HCT116 (cell line): ENCODE measurements around the gene RASAL2. TPM values are rescaled to one million over a fixed set of nuclear protein-coding genes. Genes with fewer than 3 reads are reported as not detected.

ENCODE experiments used
- ATAC-seq: fragments of 200-7000 bp; cut with Tn5 transposase; 2 replicates; pipeline ENCODE4 v1.9.1; 2020; ENCODE audit warnings: mild to moderate bottlenecking, moderate library complexity
- BruUV-seq: library from RNA; stranded (reverse); fragments of 400-500 nt; replicated peaks from 2 replicates; lab custom pipeline; 2021; lab: Mats Ljungman, UMichigan
- CTCF ChIA-PET: fragments of 300-600 bp; sonication (Branson Sonifier 250); formaldehyde crosslinking; loops from one replicate; lab custom pipeline; 2021; ENCODE audit warnings: antibody characterized with exemption; lab: Charles Lee
- POLR2A ChIA-PET: fragments of 300-600, 350-600 bp; sonication (Branson Sonifier 250); formaldehyde crosslinking; loops from one replicate; lab custom pipeline; 2021; ENCODE audit warnings: antibody characterized with exemption; lab: Charles Lee
- RAD21 ChIA-PET, 2 experiments: fragments of 300-600 bp; sonication (Branson Sonifier 250); formaldehyde crosslinking; loops; one replicate each; lab custom pipeline; 2023; ENCODE audit warnings: low total read pairs in 2 of 2; ENCODE audit not compliant: uncharacterized antibody in 2 of 2, unreplicated experiment in 2 of 2, low non-redundant PET in 1 of 2; lab: Charles Lee
- DNase-seq: peaks from one replicate; pipeline ENCODE4 v3.0.0-alpha.2; 2010; ENCODE audit warnings: low read depth, low spot score
- H2AFZ ChIP-seq: fragments of 200-600 bp; shearing (Covaris generic), sonication (generic); 2 replicates; pipeline ENCODE4 v1.6.1; 2017; ENCODE audit warnings: low read depth, mixed run types, mixed read lengths, antibody characterized with exemption, low read length; ENCODE audit not compliant: poor library complexity, severe bottlenecking
- H3K27ac ChIP-seq: 2 replicates; pipeline ENCODE4 v1.5.1; 2012; ENCODE audit warnings: low read depth, low read length
- H3K27me3 ChIP-seq: fragments of 200-600 bp; sonication (generic); 2 replicates; pipeline ENCODE4 v1.6.1; 2016; ENCODE audit warnings: mixed run types, low read length, mixed read lengths; ENCODE audit not compliant: insufficient read depth
- H3K36me3 ChIP-seq, 2 experiments: fragments of 200-500 bp in 1 of 2; fragments of 200-600 bp in 1 of 2; sonication (Bioruptor generic) in 1 of 2; sonication (generic) in 1 of 2; 2 replicates each; pipeline versions ENCODE4 v1.5.1 to v1.6.1; 2014 to 2016; ENCODE audit warnings: low read length in 2 of 2, inconsistent platforms in 1 of 2, mixed read lengths in 1 of 2, mixed run types in 1 of 2; ENCODE audit not compliant: insufficient read depth in 2 of 2, control insufficient read depth in 1 of 2
- H3K4me1 ChIP-seq, 2 experiments: fragments of 200-600 bp in 1 of 2; sonication (generic) in 1 of 2; 2 replicates each; pipeline versions ENCODE4 v1.5.1 to v1.6.1; 2012 to 2017; ENCODE audit warnings: low read length in 2 of 2, inconsistent platforms in 1 of 2, mild to moderate bottlenecking in 1 of 2, mixed read lengths in 1 of 2, mixed run types in 1 of 2, moderate library complexity in 1 of 2; ENCODE audit not compliant: insufficient read depth in 2 of 2, control insufficient read depth in 1 of 2
- H3K4me2 ChIP-seq: fragments of 200-600 bp; sonication (generic); 2 replicates; pipeline ENCODE4 v1.6.1; 2017; ENCODE audit warnings: mixed run types, low read length, mixed read lengths
- H3K4me3 ChIP-seq, 2 experiments: fragments of 200-600 bp in 1 of 2; sonication (generic) in 1 of 2; replicated peaks in 1 of 2; 2 replicates each; pipeline ENCODE4 v1.5.1; 2011 to 2016; ENCODE audit warnings: low read length in 2 of 2, control low read depth in 1 of 2, low read depth in 1 of 2, mild to moderate bottlenecking in 1 of 2, mixed read lengths in 1 of 2, mixed run types in 1 of 2
- H3K79me2 ChIP-seq: fragments of 200-600 bp; sonication (generic); 2 replicates; pipeline ENCODE4 v1.6.1; 2017; ENCODE audit warnings: mild to moderate bottlenecking, mixed run types, low read length, moderate library complexity, mixed read lengths; ENCODE audit not compliant: insufficient read depth
- H3K9ac ChIP-seq: fragments of 200-600 bp; sonication (generic); 2 replicates; pipeline ENCODE4 v1.6.1; 2016; ENCODE audit warnings: low read length, mixed read lengths
- H3K9me2 ChIP-seq: fragments of 200-600 bp; sonication (generic), shearing (Covaris generic); 2 replicates; pipeline ENCODE4 v1.6.1; 2017; ENCODE audit warnings: mixed run types, mild to moderate bottlenecking, moderate library complexity; ENCODE audit not compliant: insufficient read depth
- H3K9me3 ChIP-seq, 2 experiments: fragments of 200-500 bp in 1 of 2; fragments of 200-600 bp in 1 of 2; sonication (Bioruptor generic) in 1 of 2; sonication (generic) in 1 of 2; 2 replicates each; pipeline ENCODE4 v1.6.1; 2014 to 2017; ENCODE audit warnings: low read length in 2 of 2, mixed read lengths in 2 of 2, inconsistent platforms in 1 of 2, low read depth in 1 of 2, mild to moderate bottlenecking in 1 of 2, mixed run types in 1 of 2, moderate library complexity in 1 of 2; ENCODE audit not compliant: control insufficient read depth in 1 of 2, insufficient read depth in 1 of 2
- H4K20me1 ChIP-seq: fragments of 200-600 bp; sonication (generic), shearing (Covaris generic); 2 replicates; pipeline ENCODE4 v1.6.1; 2017; ENCODE audit warnings: mixed run types, mild to moderate bottlenecking, moderate library complexity; ENCODE audit not compliant: insufficient read depth
- CBX3 ChIP-seq: IDR thresholded peaks from 2 replicates; pipeline ENCODE4 v1.6.1; 2012; ENCODE audit warnings: low read depth
- CEBPB ChIP-seq: IDR thresholded peaks from 2 replicates; pipeline ENCODE4 v1.6.1; 2012; ENCODE audit warnings: low read depth
- EGR1 ChIP-seq: IDR thresholded peaks from 2 replicates; pipeline ENCODE4 v1.6.1; 2012; ENCODE audit warnings: low read depth
- MAX ChIP-seq: IDR thresholded peaks from 2 replicates; pipeline ENCODE4 v1.6.1; 2012
- POLR2A ChIP-seq: IDR thresholded peaks from 2 replicates; pipeline ENCODE4 v1.7.0; 2011; ENCODE audit warnings: borderline replicate concordance; ENCODE audit not compliant: insufficient read depth, insufficient read length; ENCODE audit errors: extremely low read depth
- POLR2AphosphoS5 ChIP-seq: IDR thresholded peaks from 2 replicates; pipeline ENCODE4 v1.6.1; 2011; ENCODE audit warnings: mild to moderate bottlenecking, low read depth, low read length, moderate library complexity
- RAD21 ChIP-seq: IDR thresholded peaks from 2 replicates; pipeline ENCODE4 v1.6.1; 2012; ENCODE audit warnings: low read depth, mild to moderate bottlenecking
- SIN3A ChIP-seq: IDR thresholded peaks from 2 replicates; pipeline ENCODE4 v1.6.1; 2012; ENCODE audit warnings: low read depth
- SP1 ChIP-seq: IDR thresholded peaks from 2 replicates; pipeline ENCODE4 v1.6.1; 2012; ENCODE audit warnings: low read depth
- SRF ChIP-seq: IDR thresholded peaks from 2 replicates; pipeline ENCODE4 v1.6.1; 2012; ENCODE audit warnings: low read depth
- YY1 ChIP-seq: IDR thresholded peaks from 2 replicates; pipeline ENCODE4 v1.6.1; 2011; ENCODE audit warnings: low read length, low read depth, moderate library complexity, mild to moderate bottlenecking; ENCODE audit not compliant: insufficient replicate concordance; ENCODE audit errors: extremely low read depth
- ZFX ChIP-seq: fragments of 450-650 bp; IDR thresholded peaks from 2 replicates; pipeline ENCODE4 v1.6.1; 2017
- intact Hi-C: fragments of 100-400 bp; cut with micrococcal nuclease; formaldehyde crosslinking; loops from 2 replicates; pipeline ENCODE4 v1.10.0; 2022
- total RNA-seq: library from RNA; stranded (reverse); gene quantifications from one replicate; pipeline ENCODE4 v1.2.1, GENCODE V29; 2021; ENCODE audit not compliant: unreplicated experiment

Gene RASAL2
- total RNA-seq, 1 experiment from 2014 or later: 11.7 TPM

- TF ChIP-seq EGR1: no peak
- TF ChIP-seq YY1: no peak
- no peak for TF ChIP-seq POLR2AphosphoS5
- no peak for TF ChIP-seq POLR2A
- no peak for TF ChIP-seq SIN3A
- TF ChIP-seq SRF: no peak
- no peak for TF ChIP-seq ZFX
- no peak for TF ChIP-seq CBX3
- TF ChIP-seq CEBPB: no peak
- TF ChIP-seq SP1: no peak
- no peak for TF ChIP-seq MAX
- no peak for TF ChIP-seq RAD21
- TF ChIP-seq, all 23 proteins: peak for 0
- Histone ChIP-seq H3K4me1 (no peaks in the 10 kb centered on the region), H3K36me3 (no peaks in the 10 kb centered on the region), H3K79me2 (peaks cover 3% of the 10 kb centered on the region; the same call in 1 of the 2 replicates), H4K20me1 (no peaks in the 10 kb centered on the region), H3K4me3 (no peak overlapping the region), H3K27ac (no peak overlapping the region), H3K27me3 (no peaks in the 10 kb centered on the region), H2AFZ (no peak overlapping the region), H3K9me2 (no peaks in the 10 kb centered on the region), H3K9ac (no peak overlapping the region), H3K9me3 (no peaks in the 10 kb centered on the region), H3K4me2 (no peak overlapping the region)
- ChIA-PET CTCF (no interaction called here), RAD21 (no interaction called here), POLR2A (no interaction called here)
- ATAC-seq: no peak
- intact Hi-C loops: no loop called here
- BruUV-seq: no TSS peak
- no peak for DNase-seq
These were observed 48.9 kb downstream of the RASAL2 start for GRCh38 chr1:178142806-178143205.
